ENCODE results near the gene ARPP19.
A peak's percentile ranks its signal among the peaks of the same experiment; 100 is the strongest.
"Not testable (repeated sequence)": the region's sequence is repeated elsewhere in the genome, so short reads cannot be mapped to it uniquely, and the experiment has no call there.

The ARPP19 gene

DNA sequence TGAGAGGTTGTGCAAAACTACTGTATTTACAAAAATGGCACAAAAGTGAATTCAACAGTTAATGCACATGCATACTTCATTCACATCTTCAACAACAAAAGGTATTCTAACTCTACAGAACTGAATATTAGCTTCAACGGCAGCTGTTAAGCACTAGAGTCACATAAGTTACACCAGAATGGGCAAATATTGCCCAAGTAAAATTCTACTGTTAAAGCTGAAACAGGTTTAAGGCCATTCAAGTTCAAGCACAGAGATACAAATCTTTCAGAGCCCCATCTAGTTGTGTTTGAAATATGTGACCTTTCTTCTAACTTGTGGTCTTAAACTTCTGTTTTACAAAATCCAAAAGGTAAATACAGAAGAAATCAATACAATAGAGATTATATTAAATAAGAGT lies 17.6 kb downstream of the ARPP19 start:
- not testable (repeated sequence) for DNase-seq (ENCODE audit: low read depth)

DNA sequence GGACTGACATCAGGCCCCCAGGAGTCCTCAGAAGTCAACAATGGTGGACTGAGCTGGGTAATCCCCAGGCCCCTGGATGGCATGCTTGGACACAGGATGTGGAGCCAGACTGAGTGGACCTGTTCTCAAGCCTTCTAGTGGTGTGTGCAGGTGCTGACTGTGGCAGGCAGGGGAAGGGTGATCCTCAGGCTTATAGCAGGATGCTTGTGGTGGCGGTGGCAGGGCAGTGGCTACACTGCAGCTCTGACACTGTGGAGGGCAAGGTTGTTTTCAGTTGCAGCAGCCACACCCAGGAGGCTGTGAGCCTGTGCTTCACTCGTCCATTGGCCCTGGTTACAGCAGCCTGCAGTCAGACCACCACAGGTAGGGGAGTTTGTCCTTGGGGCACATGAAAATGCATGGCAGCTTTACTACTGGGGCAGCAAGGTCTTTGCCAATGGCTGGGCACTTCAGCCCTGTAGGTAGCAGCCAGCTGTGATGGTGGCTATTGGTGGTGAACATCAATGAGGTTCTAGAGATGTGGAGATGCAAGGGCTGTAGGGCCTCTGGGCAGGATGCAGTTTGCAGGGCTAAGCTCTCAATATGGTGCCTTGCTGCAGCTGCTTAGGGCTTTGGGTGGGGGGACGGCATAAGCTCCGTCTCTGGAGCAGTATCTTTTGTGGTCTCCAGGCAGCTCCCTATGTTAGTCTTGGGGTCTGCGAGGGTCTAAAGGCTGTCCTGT lies 22.6 kb downstream of the ARPP19 start:
- no peak for DNase-seq (ENCODE audit: low read depth)

DNA sequence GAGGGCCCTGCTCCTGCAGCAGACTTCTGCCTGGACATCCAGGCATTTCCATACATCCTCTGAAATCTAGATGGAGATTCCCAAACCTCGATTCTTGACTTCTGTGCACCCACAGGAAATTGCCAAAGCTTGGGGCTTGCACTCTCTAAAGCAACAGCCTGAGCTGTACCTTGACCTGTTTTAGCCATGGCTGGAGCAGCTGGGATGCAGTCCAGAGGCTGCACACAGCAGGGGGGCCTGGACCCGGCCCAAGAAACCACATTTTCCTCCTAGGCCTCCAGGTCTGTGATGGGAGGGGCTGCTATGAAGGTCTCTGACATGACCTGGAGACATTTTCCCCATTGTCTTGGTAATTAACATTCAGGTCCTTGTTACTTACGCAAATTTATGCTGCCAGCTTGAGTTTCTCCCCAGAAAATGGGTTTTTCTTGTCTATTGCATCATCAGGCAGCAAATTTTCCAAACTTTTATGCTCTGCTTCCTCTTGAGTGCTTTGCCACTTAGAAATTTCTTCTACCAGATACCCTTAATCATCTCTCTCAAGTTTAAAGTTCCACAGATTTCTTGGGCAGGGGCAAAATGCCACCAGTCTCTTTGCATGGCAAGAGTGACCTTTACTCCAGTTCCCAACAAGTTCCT lies 28.3 kb downstream of the ARPP19 start:
- DNase-seq (ENCODE audit: low read depth): no peak

DNA sequence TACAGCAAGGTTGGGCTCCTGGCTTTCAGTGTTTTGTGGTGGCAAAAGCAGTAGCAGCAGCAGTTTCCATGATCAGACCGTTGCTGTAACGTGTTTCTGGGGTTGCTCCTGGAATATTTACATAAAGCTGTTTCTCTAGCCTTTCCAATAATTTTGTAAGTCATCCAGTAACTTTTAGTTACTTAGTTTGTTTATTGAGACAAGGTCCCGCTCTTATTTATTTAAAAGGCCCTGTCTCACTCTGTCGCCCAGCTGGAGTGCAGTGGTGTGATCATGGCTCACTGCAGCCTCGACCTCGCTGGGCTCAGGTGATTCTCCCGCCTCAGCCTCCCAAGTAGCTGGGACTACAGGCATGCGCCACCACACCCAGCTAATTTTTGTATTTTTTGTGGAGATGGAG lies 31.4 kb downstream of the ARPP19 start:
- no peak for DNase-seq (ENCODE audit: low read depth)

DNA sequence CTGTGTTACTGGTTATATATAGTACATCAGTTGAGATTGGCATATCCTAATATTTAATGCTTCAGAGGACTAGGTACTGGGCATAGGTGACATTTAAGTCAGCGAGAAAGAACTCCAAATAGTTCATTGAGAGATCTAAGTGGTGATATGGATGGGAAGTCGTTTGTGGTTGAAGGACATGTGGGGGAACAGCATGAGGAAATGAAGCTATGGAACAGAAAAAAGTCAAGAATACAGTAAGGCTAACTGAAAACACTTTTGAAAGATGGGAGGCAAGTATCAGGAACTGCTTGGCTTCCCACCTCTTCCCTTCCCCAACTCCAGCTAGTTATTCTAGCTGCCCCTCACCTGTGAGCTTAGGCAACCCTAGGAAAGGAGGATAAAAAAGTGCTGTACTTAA lies 36.4 kb downstream of the ARPP19 start:
- no peak for DNase-seq (ENCODE audit: low read depth)

DNA sequence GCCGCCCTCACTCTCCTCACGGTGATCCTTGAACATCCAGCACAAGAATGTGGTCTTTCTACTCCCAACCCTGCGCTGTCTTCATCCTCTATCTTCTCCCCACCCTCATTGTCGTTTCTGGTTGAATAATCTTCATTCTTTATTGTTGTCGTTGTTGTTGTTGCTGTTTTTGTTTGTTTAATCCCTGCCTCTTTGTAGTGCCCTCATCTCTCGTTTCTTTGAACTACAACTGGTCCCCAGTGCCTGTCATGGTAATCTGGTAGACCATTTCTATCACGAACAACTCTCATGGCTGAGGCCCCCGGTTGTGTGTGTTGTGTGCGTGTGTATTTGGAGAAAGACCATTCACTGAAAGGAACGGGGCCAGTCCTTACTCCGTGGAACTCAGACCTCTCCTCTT lies 38.9 kb downstream of the ARPP19 start:
- DNase-seq (ENCODE audit: low read depth): no peak

DNA sequence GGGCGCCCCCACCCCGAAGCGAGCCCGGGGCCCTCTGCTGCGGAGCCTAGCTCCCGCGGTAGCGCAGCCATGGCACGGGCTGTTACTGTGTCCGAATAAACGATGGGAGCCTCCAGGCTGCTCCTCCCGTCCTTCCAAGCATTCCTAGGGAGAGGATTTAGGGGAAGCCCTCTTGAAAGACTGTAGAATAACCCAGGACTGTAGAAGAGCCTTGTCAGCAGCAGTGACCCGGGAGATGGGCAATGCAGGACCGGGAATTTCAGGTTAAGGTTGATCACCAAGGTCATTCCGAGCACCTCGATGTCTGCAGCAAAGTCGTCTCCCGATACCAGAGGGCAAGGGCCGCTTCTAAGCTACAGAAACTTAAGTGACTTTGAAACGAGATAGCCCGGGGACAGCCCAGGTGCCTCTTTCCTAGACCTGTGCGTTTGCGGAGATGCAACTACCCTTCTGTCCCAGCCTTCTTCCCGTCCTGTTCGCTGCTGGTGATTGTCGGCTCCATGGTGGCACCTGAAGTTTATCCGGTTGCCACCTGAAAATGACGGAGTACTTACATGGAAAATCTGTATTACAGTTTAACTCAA lies 39.4 kb downstream of the ARPP19 start:
- peak; percentile 1 for DNase-seq (ENCODE audit: low read depth)

DNA sequence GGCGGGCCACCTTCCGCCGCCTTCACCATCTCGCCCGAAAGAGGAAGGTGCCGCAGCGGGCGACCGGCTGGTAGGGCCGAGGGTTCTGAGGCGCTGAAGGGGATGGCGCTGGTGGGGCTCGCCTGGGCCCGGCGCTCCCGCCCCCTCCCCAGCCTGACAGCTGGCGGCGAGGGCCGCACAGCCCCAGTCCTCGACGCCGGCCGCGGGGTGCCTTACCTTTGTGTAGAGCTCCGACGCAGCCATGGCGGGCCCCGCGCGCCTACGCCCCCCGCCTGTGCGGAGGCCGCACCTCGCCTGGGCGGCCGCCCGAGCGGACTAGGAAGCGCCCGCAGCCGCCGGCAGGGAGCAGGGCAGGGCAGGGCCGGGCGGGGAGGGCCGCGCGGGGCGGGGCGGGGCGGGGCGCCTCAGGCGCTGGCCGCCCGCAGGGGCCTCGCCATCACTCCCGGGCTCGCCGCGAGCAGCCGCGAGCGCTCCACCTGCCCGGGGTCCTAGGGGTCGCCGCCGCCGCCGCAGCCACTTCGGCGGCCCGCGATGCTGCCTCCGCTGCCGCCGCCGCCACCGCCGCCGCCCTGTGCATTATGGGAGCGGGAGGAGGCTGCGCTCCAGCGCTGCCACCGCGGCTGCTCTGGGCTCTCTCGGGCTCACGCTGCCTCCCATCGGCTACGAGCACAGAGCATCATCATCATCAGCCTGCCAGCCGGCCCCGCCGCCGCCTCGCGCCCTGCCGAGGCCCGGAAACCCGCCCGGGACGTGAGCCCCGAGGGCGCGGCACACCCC lies 40.1 kb downstream of the ARPP19 start, which contains the start of gene MYO5A:
Gene MYO5A, minus strand, starts transcription at position 317 of the 777 bp plus-strand sequence. Its CDS starts 74 bp downstream, at position 243.
- peak; percentile 70 for DNase-seq (ENCODE audit: low read depth)

DNA sequence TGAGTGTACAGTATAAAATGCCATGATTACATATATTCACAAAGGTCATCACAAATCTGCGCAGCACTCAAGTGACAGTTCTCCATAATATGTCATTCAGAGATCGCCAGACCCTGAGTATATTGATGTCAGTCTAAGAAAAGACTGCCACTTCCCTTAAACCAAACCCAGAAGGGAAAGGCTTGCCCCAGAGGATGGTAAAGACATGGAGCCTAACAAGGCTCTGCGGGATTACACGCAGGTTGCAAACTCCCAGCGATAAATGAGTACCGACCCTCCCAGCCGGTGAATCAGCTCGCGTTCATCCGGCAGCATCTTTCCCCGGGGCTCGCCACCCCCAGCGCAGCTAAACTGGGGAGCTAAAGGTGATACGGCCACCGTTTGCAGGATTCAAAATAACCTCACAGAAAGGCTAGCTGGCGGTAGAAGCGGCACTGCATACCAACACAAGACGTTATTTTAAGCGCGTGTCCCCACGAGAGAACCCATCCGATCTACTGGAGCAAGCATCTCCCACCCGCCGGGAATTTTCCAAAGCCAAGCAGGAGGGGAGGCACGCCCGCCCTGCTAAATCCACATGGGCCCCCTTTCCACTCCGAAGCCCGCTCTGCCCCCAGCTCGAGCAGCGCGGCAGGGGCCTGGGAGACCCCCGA lies 40.8 kb downstream of the ARPP19 start:
- peak; percentile 34 for DNase-seq (ENCODE audit: low read depth)

DNA sequence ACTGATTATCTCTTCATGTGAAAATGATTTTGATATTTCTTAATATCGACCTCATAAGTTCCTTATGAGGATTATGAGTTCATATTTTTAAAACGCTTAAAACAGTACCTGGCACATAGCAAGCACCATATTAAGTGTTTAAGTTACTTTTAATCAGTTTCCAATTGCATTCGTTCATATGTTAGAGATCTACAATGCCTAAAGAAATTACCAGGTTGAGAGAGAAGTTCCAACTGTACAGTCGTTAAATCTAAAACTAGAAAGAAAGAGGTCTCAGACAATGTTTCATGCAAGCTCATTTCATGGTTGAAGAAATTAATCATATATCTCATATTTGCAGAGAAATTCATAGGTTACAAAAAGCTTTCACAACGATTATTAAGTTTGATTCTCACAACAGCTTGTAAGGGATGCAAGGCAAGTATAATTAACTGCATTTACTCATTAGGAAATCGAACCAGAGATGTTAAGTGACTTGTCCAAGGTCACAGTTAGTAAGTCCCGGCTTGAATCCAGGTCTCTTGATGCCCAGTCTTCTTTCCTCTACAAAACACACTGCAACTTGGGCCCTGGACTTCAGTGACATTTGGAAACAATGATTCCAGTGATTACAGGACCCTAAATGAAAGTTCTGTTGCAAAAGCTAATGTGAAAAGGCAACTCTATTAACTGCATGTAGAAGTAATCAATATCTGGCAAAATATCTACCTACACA lies 41.5 kb downstream of the ARPP19 start:
- DNase-seq (ENCODE audit: low read depth): no peak

DNA sequence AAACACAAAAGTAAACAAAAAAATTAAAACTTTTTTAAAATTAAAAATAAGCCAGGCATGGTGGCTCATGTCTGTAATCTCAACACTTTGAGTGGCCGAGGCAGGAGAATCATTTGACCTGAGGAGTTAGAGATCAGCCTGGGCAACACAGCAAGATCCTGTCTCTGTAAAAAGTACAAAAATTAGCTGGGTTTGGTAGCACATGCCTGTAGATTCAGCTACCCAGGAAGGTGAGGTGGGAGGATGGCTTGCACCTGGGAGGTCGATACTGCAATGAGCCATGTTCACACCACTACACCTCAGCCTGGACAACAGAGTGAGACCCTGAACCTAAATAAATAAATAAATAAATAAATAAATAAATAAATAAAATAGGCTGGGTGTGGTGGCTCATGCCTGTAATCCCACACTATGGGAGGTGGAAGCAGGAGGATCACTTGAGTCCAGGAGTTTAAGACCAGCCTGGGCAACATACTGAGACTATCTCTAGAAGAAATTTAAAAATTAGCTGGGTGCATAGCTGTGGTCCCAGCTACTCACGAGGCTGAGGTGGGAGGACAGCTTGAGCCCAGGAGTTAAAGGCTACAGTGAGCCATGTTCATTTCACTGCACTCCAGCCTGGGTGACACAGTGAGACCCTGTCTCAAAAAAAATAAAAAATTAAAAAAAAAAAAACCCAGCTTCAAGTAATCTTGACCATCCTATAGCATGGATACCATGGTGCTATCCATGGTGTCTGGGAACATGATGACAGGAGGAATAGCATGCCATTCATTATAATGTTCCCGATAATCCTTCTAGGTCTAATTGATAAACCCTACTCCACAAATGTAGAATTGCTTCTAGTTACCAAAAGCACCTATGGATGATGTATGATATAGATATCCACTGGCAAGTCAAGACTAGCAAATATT lies 44.4 kb downstream of the ARPP19 start:
- no peak for DNase-seq (ENCODE audit: low read depth)

DNA sequence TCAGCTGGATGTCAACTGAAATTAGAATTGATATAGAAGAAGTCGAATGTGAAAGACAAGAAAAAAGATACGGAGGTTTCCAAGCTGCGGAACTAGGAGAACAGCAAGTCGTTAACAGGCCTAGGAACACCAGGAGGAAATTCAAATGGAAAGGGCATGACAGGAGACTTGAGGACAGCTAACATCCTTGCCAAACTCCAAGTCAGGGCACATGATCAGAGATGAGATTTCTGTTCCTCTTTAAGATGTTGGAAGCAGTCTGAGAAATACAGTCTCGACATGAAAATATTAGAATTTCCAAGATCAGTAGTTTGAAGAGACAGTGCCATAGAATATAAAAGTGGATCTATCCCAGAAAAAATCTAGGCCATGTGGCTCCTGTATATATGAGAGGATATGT lies 45.2 kb downstream of the ARPP19 start:
- no peak for DNase-seq (ENCODE audit: low read depth)

DNA sequence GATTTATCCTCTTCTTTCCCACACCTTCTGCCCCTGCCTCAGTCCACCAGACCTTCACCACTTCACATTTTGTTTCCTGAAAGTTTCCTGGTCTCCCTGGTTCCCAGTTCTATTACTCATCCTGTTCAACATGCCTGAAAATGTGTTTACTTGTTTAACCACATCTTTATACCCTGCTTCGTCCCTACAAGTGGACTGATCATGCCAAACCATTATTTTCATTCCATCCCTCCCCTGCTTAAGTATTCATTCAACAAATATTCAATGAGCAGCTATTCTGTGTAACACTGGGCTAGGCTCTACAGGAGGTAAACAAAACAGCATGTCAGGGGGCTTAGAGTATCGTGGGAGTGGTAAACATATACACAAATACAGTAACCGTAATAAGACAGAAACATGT lies 45.6 kb downstream of the ARPP19 start:
- no peak for DNase-seq (ENCODE audit: low read depth)

DNA sequence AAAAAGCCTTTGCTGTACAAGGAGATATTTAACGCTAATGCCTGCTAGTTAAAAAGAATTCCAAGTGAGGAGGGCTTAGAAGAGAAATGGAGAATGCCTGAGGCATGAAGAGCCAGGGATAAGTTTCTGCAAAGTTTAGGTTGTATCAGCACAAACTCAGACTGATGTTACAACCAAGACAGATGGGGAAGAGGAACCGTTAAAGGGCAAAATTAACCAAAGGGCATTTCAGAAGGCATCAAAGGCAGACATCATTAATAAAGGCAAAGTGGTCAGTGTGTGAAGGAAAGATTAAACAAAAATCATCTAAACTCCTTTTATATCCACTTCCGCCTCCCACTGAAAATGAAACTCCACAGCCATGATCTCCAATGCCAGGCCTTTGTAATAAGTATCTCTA lies 47.1 kb downstream of the ARPP19 start:
- DNase-seq (ENCODE audit: low read depth): no peak

DNA sequence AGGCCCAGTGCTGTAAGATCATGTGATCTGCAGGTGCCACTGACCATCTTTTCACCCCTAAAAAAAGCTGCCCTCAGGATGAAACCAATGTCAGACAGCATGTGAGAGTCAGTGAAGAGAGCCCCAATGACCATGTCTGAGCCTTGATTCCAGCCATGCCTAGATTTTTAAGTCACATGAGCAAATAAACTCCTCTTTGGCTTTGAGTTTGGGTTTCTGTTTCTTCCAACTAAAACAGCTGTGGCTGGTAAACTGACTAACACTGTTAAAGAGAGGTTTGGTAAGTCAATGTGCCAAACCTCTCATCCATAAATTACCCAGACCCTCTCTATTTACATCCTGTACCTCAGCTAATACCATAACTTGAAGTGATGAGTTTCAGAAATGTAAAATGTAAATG lies 48.4 kb downstream of the ARPP19 start:
- no peak for DNase-seq (ENCODE audit: low read depth)

DNA sequence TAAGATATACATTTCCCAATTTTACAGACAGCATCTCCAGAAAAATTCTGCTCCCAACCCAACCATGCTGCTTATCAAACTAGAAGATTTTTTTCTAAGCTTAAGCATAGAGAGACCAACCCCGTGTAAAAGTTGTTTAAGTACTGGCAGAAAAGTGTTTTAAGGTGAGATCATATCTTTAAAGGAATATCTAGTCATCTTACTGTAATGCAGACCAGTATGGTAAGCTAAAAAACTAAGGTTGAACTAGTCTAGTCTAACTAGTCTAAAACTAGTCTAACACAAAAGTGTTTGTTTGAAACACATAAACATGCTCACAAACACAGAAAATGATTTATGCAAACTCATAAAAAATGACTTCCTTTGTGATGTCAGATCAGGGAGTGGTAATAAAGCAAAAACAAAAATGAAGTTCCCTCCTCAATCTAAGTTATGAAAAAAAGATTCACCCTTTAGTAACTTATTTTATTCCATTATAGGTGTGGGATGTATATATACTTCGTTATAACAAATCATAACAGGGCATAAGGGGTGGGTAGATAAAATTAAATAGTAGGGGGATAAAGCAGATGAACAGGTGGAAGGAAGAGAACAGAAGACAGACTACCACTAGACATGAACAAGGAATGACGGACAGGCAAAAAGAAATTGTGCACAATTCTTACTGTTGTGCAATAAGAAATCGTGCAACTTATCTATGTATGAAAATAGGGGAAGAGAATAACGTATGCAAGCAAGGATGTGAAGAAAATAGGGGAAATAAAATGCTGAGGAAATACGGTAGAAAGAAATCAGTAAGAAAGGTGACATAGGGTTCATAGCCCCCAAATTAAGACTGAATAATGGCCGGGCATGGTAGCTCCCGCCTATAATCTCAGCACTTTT lies 50.1 kb downstream of the ARPP19 start:
- DNase-seq (ENCODE audit: low read depth): no peak

DNA sequence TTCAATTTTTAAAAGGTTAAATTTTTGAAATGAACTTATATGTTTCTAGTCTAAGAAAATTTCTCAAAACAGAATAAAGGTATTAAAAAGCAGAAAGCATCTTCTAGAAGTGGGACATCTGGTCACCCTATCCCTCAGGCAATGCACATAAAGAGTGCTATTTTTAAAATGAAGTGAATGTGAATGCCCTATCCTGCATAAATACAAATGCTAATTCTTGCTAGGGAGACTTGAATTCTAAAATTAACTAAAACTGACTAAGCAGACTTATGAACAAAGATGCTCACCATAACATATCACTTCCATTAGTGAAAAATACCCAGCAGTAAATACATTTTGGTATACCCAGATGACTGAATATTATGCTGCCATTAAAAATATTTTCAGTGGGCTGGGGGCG lies 51.8 kb downstream of the ARPP19 start:
- no peak for DNase-seq (ENCODE audit: low read depth)

DNA sequence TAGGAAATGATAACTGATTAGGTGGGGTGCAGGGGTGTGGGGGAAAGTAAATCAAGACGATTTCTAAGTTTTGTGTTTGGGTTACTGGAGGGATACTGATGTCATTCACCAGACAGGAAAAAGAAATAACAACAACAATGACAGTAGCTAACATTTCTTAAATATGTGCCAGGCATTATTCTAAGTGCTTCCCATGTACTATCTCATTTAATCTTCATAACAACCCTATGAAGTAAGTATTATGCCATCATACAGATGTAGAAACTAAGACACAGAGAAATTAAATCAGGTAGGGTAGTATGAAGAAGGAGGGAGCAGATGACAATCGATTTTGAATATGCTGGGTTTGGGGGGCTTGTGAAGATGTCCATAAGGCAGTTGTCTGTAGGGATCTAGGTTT lies 53.5 kb downstream of the ARPP19 start:
- DNase-seq (ENCODE audit: low read depth): no peak

DNA sequence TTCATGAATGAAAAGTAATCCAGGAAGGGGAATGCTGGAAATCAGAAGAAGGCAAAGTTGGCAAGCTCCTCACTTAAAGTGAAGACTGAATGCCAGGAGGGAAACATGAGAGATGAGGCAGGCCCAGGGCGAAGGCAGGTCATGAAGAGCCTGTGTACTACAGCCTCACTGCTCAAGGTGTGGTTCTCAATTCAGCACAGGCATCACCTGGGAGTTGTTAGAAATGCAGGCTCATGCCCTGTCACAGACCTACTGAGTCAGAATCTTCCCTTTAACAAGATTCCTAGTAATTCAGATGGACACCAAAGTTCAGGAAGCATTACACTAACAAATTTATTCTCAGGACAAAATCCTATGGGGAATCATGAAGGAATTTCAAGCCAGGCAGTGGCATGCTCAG lies 54.3 kb downstream of the ARPP19 start:
- DNase-seq (ENCODE audit: low read depth): no peak
